ENCODE results near the gene FNBP1.

Gene FNBP1

GRCh38 chr9:129929496-129930125 is 113.4 kb downstream of the FNBP1 start:
- in situ Hi-C loops (cut with MboI; ENCODE audit: low sequenced_read_pairs), result no loop called here

GRCh38 chr9:129923589-129923988 is 119.4 kb downstream of the FNBP1 start:
- in situ Hi-C loops (cut with MboI; ENCODE audit: low sequenced_read_pairs), result no loop called here

- in situ Hi-C loops (cut with MboI; ENCODE audit: low sequenced_read_pairs), result no loop called here
Observed at GRCh38 chr9:129921905-129922304, 121.1 kb downstream of the FNBP1 start.

GRCh38 chr9:129919841-129920240 is 123.1 kb downstream of the FNBP1 start:
- in situ Hi-C loops (cut with MboI; ENCODE audit: low sequenced_read_pairs), result no loop called here

DNA sequence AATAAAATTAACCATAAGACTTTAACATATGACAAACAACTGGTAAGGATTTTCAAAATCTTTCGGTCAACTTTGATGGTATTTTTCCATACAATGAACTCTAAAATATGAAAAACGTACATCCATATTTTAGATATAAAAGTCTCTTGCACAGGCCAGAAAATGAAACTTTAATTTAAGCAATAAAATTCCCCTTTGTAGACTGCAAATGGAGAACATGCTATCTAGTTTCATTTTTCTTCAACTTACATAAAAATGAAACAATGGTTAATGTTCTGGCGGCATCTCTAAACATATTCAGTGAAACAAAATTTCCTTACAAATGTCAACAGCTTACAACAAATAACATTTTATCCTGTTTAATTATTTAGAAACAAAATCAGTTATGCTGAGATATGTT is 123.7 kb downstream of the FNBP1 start:
- in situ Hi-C loops (cut with MboI; ENCODE audit: low sequenced_read_pairs), result no loop called here

DNA sequence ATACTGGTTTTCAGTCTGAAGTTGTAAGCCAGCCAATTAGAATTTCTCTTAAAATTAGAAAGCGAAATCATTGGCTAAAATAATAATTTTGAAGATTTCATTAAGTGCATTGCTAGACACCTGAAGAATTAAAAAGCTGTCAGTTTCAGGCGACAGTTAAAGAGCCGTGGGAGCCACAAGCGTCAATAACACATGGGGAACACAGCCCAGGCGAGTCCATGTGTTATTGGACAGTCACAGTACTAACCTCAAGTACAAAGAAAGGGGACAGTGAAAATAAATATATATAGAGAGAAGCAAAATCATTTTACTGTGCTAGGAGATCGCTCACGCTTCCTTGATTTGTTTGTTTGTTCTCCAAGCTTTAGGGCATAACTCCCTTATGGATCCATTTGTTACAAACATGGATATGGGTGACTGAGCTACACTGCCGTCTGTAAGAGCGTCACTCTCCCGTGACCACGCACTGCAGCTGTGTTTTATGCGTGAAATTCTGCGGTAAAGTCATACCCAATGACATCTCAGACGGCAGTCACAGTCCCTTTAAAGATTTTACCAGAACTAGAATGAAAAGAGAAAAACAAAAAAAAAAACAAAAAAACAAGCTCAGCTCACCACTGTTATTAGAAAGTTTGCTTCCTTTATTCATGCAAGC is 124.6 kb downstream of the FNBP1 start:
- in situ Hi-C loops (cut with MboI; ENCODE audit: low sequenced_read_pairs), result no loop called here

DNA sequence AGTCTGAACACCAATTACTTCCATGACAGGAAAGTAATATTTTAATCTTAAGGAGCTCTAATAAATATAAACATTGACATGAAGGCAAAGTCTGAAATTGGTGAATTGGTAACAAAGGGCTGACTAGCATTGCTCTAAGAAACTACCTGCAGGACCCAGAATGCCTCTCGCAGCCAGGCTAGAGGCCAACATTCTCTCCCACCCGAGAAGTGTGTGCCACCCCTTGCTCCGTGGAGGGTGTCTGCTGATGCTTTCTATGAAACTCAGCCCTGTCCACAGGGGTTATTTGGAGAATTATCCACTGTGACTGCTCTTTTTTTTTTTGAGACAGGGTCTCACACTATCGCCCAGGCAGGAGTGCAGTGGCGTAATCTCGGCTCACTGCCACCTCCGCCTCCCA is 126.3 kb downstream of the FNBP1 start:
- in situ Hi-C loops (cut with MboI; ENCODE audit: low sequenced_read_pairs), result no loop called here

DNA sequence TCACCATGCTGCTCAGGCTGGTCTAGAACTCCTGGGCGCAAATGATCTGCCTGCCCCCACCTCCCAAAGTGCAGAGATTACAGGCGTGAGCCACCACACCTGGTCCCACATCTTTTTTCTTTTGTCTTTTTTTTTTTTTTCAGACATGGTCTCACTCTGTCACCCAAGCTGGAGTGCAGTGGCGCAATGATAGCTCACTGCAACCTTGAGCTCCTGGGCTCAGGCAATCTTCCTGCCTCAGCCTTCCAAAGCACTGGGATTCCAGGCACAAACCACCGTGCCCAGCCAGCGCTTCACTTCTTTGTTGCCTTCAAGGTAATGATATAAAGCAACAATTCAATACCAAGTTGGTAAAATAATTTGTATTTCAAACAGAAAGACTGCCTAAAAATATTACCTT is 128.9 kb downstream of the FNBP1 start:
- in situ Hi-C loops (cut with MboI; ENCODE audit: low sequenced_read_pairs), result no loop called here

GRCh38 chr9:129910628-129911567 is 132.1 kb downstream of the FNBP1 start:
- in situ Hi-C loops (cut with MboI; ENCODE audit: low sequenced_read_pairs), result no loop called here

DNA sequence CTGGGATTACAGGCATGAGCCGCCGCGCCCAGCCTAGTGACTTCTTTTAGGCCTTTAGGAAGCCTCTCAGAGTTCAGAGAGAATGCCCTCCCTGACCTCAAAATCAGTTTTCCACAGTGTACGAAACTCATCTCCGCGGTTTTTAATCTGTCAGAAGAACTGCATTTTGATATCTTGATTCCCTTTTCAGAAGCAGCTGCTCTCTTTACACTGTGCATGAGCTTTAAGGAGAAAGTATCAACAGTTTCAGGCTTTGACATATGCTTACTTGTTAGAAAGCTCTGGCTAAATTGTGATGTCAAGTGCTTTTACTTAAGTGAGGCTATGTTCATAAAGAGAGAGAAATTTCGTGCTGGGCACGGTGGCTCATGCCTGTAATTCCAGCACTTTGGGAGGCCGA is 133.1 kb downstream of the FNBP1 start:
- in situ Hi-C loops (cut with MboI; ENCODE audit: low sequenced_read_pairs), result no loop called here

DNA sequence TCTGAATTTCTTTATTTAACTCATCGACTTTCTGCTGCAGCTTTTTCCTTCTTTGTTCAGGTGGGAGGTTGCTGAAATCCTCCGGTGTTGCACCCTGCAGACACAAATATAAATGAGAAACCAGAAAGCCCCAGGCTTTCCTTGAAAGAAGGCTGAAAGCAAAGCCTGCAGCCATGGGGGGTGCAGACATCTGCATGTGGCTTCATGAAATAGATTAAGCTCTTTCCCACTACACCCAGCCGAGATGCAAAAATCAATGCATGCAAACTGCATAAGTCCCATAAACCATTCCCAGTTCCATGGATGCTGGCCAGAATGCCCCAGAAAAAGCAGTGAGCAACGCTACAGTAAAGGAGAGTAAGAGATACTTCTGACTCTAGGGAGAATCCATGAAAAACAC is 134.1 kb downstream of the FNBP1 start:
- in situ Hi-C loops (cut with MboI; ENCODE audit: low sequenced_read_pairs), result no loop called here

DNA sequence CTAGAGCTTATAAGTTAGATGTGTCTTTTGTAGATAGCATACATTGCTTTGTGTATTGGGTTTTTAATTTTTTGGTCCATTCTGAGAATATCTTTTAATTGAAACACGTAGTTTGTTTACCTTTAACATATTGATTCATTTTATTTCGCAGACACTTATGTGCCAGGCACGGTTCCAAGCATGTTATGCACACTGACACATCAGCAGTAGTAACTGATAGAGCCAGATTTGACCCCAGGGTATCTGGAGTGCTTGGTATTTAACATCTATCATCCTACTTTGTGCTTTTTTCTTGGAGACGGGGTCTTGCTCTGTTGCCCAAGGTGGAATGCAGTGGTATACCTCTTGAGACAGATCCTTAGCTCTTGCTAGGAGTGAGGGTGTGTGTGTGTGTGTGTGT is 135.8 kb downstream of the FNBP1 start:
- in situ Hi-C loops (cut with MboI; ENCODE audit: low sequenced_read_pairs), result no loop called here

- in situ Hi-C loops (cut with MboI; ENCODE audit: low sequenced_read_pairs), result no loop called here
Observed at GRCh38 chr9:129906298-129906697, 136.7 kb downstream of the FNBP1 start.

DNA sequence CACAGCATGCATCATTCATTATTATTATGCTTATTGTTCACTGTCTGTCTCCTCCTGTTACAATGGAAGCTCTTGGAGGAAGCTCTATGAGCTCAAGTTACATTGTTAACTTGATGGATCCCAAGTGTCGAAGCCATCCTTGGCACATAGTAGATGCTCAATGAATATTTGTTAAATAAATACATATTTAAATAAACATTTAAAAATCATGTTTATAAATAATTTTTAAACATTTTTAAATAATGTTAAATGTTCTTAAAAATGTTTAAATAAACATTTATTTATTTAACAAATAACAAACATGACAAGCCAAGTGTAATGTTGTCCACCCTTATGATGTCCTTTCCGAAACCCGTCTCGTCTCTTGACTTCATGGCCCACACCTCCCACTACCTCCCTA is 138.3 kb downstream of the FNBP1 start:
- in situ Hi-C loops (cut with MboI; ENCODE audit: low sequenced_read_pairs), result no loop called here

DNA sequence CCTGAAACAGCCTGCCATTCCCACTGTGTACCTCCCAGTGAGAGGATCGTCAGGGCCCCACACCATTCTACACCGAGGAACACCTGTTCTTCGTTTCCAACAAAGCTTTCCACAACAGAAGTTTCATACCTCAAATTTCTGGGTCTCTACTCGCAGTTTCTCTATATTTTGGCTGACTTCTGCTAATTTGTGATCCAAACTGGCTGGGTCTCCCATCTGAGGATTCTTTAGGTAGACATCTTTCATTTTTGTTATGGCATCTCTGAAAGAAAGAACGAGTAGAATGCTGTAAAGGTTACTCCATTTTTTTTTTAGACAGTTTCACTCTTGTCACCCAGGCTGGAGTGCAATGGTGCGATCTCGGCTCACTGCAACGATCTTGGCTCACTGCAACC is 140.3 kb downstream of the FNBP1 start:
- in situ Hi-C loops (cut with MboI; ENCODE audit: low sequenced_read_pairs), result no loop called here

DNA sequence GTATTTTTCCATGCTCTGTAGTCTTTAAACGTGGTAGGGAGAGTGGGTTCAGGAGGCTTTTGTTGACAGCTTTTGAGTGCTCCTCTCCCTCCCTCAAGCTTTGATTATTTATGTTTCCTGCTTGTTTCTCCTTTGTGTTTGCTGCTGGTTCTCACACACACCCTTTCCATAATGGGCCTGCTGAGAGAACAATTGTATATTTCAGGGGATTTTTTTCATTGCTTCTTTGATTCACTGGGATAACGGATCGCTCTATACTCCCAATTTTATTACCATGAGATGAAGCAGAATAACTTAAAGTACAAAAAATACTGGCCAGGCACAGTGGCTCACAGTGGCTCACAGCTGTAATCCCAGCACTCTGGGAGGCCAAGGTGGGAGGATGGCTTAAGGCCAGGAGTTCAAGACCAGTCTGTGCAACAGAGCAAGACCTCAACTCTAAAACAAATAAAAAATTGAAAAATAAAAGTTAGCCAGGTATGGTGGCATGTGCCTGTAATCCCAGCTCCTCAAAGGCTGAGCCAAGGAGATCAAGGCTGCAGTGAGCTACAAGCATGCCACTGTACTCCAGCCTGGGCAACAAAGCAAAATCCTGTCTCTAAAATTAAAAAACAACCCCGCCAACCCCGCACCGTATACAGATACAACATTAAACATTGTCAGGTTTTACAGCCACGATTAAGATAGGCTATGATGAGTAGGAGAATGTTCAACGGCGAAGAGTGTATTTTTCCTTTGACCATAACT is 140.8 kb downstream of the FNBP1 start:
- in situ Hi-C loops (cut with MboI; ENCODE audit: low sequenced_read_pairs), result no loop called here

DNA sequence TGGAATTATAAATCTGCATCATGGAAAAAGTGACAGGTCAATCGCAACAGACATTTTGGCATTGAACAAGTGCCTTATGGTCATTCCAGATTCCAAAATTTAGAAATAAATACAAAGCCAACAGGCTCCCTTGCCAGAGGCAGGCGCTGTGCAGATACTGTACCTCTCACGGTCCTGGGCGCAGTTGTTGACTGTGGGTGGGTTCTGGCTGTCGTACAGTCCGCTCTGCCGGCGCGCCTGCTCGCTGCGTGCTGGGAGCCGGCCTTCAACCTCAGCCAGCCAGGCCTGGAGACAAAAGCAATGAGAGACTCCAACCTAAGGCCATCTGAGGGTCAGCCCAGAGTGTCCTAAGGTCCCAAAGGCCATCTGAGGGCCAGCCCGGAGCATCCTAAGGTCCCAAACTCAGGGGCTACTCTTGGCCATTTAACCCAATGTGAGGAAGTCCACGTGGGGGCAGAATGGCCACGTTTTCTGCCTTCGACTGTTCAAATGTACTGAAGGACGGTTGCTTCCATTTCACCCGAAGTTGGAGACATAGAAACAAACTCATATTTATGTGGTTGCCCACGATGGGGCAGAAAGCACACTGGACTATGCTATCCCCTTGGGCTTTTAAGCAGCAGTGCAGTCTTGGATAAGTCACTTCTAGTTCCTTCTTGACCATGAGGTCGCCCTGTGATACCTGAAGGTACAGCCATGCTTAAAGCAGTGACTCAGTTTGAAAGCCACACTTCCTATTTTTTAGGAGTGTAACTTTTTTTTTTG is 142.5 kb downstream of the FNBP1 start:
- in situ Hi-C loops (cut with MboI; ENCODE audit: low sequenced_read_pairs), result no loop called here

DNA sequence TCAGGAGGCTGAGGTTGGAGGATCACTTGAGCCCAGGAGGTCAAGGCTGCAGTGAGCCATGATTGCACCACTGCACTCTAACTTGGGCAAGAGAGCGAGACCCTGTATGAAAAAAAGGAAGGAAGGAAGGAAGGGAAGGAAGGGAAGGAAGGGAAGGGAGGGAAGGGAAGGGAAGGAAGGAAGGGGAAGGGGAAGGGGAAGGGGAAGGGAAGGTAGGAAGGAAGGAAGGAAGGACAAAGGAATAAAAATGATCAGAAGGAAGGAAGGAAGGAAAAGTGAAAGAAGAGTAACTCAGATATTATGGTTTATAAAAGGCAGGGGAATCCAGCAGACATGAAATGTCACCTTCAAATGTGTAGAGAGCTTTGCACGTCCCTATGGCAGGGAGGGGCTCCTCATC is 143.4 kb downstream of the FNBP1 start:
- in situ Hi-C loops (cut with MboI; ENCODE audit: low sequenced_read_pairs), result no loop called here

- in situ Hi-C loops (cut with MboI; ENCODE audit: low sequenced_read_pairs), result no loop called here
Observed at GRCh38 chr9:129898185-129898584, 144.8 kb downstream of the FNBP1 start.

GRCh38 chr9:129897263-129897662 is 145.7 kb downstream of the FNBP1 start:
- in situ Hi-C loops (cut with MboI; ENCODE audit: low sequenced_read_pairs), result no loop called here
